ENCODE measurements around the gene GLB1L2. TPM values are rescaled to one million over a fixed set of nuclear protein-coding genes. Genes with fewer than 3 reads are reported as not detected.

GLB1L2 gene
- total and polyA plus RNA-seq, 2 donors (not counting 1 experiment from before 2014, with no cell fraction given), result under 0.01 to 0.11 TPM

GRCh38 chr11:134389464-134390180, 57.8 kb downstream of the GLB1L2 start:
- H3K4me3 ChIP-seq (replicated peaks in 1 of 4; ENCODE audit: control extremely low read depth in 1 of 4, insufficient read depth in 1 of 4, low read depth in 3 of 4, low read length in 4 of 4), result no peak overlapping the region
- no peak overlapping the region for H2AFZ ChIP-seq (ENCODE audit: low read length)
- no peak overlapping the region for H3K9ac ChIP-seq (ENCODE audit: insufficient read depth, low read length)
- H3K27me3 ChIP-seq (ENCODE audit: control insufficient read depth, insufficient read depth, low read length), result no peaks in the 10 kb centered on the region
- DNase-seq (ENCODE audit: low read depth in 2 of 2), result no peak
- no peak overlapping the region for H3K27ac ChIP-seq (ENCODE audit: insufficient read depth, low read length)
- H3K9me3 ChIP-seq (ENCODE audit: control insufficient read depth, insufficient read depth, low read depth, low read length), result no peaks in the 10 kb centered on the region
- no peaks in the 10 kb centered on the region for H3K79me2 ChIP-seq (ENCODE audit: control insufficient read depth, insufficient read depth, low read length)
- H4K20me1 ChIP-seq (ENCODE audit: control insufficient read depth, extremely low read depth, insufficient read depth, low read length), result no peaks in the 10 kb centered on the region
- H3K36me3 ChIP-seq (ENCODE audit: control insufficient read depth, insufficient read depth, low read length), result no peaks in the 10 kb centered on the region
- no peak overlapping the region for H3K4me2 ChIP-seq (ENCODE audit: extremely low read depth, insufficient read depth, low read length)
- H3K4me1 ChIP-seq (ENCODE audit: control insufficient read depth, extremely low read depth, insufficient read depth, low read length), result no peaks in the 10 kb centered on the region
- TF ChIP-seq EZH2 (IDR thresholded peaks at IDR 0.05; ENCODE audit: low read length, missing control alignments), result no peak
- TF ChIP-seq CTCF (conservative IDR thresholded peaks at IDR 0.05 in 1 of 2, IDR thresholded peaks at IDR 0.05 in 1 of 2; ENCODE audit: low read depth in 1 of 2, low read length in 2 of 2), result no peak

- Histone ChIP-seq H3K27me3 (ENCODE audit: control insufficient read depth, insufficient read depth, low read length) (no peaks in the 10 kb centered on the region), H4K20me1 (ENCODE audit: control insufficient read depth, extremely low read depth, insufficient read depth, low read length) (no peaks in the 10 kb centered on the region), H3K36me3 (ENCODE audit: control insufficient read depth, insufficient read depth, low read length) (no peaks in the 10 kb centered on the region), H3K4me1 (ENCODE audit: control insufficient read depth, extremely low read depth, insufficient read depth, low read length) (no peaks in the 10 kb centered on the region), H3K9me3 (ENCODE audit: control insufficient read depth, insufficient read depth, low read depth, low read length) (no peaks in the 10 kb centered on the region), H3K79me2 (ENCODE audit: control insufficient read depth, insufficient read depth, low read length) (no peaks in the 10 kb centered on the region), H3K27ac (ENCODE audit: insufficient read depth, low read length) (no peak overlapping the region), H3K4me3 (replicated peaks in 1 of 4; ENCODE audit: control extremely low read depth in 1 of 4, insufficient read depth in 1 of 4, low read depth in 3 of 4, low read length in 4 of 4) (no peak overlapping the region), H3K9ac (ENCODE audit: insufficient read depth, low read length) (no peak overlapping the region), H2AFZ (ENCODE audit: low read length) (no peak overlapping the region), H3K4me2 (ENCODE audit: extremely low read depth, insufficient read depth, low read length) (no peak overlapping the region)
- DNase-seq (ENCODE audit: low read depth in 2 of 2), result no peak
- TF ChIP-seq EZH2 (IDR thresholded peaks at IDR 0.05; ENCODE audit: low read length, missing control alignments) (no peak), CTCF (conservative IDR thresholded peaks at IDR 0.05 in 1 of 2, IDR thresholded peaks at IDR 0.05 in 1 of 2; ENCODE audit: low read depth in 1 of 2, low read length in 2 of 2) (no peak)
Measured at GRCh38 chr11:134390706-134391569, 59.1 kb downstream of the GLB1L2 start.

- TF ChIP-seq EZH2 (IDR thresholded peaks at IDR 0.05; ENCODE audit: low read length, missing control alignments) (no peak), CTCF (conservative IDR thresholded peaks at IDR 0.05 in 1 of 2, IDR thresholded peaks at IDR 0.05 in 1 of 2; ENCODE audit: low read depth in 1 of 2, low read length in 2 of 2) (no peak)
- Histone ChIP-seq H3K27ac (ENCODE audit: insufficient read depth, low read length) (no peak overlapping the region), H3K9ac (ENCODE audit: insufficient read depth, low read length) (no peak overlapping the region), H3K79me2 (ENCODE audit: control insufficient read depth, insufficient read depth, low read length) (no peaks in the 10 kb centered on the region), H3K4me3 (replicated peaks in 1 of 4; ENCODE audit: control extremely low read depth in 1 of 4, insufficient read depth in 1 of 4, low read depth in 3 of 4, low read length in 4 of 4) (no peak overlapping the region), H2AFZ (ENCODE audit: low read length) (no peak overlapping the region), H4K20me1 (ENCODE audit: control insufficient read depth, extremely low read depth, insufficient read depth, low read length) (no peaks in the 10 kb centered on the region), H3K9me3 (ENCODE audit: control insufficient read depth, insufficient read depth, low read depth, low read length) (no peaks in the 10 kb centered on the region), H3K27me3 (ENCODE audit: control insufficient read depth, insufficient read depth, low read length) (no peaks in the 10 kb centered on the region), H3K4me1 (ENCODE audit: control insufficient read depth, extremely low read depth, insufficient read depth, low read length) (no peaks in the 10 kb centered on the region), H3K4me2 (ENCODE audit: extremely low read depth, insufficient read depth, low read length) (no peak overlapping the region), H3K36me3 (ENCODE audit: control insufficient read depth, insufficient read depth, low read length) (no peaks in the 10 kb centered on the region)
- DNase-seq (ENCODE audit: low read depth in 2 of 2), result no peak
Measured at GRCh38 chr11:134391656-134392055, 59.9 kb downstream of the GLB1L2 start.
